ENCODE measurements around the gene ITSN2. TPM values are rescaled to one million over a fixed set of nuclear protein-coding genes. Genes with fewer than 3 reads are reported as not detected.
"Not testable (repeated sequence)": the region's sequence is repeated elsewhere in the genome, so short reads cannot be mapped to it uniquely, and the experiment has no call there.

ITSN2 gene
- total RNA-seq, 1 donor from 2014 or later: 66.2 TPM

- no peak for DNase-seq (ENCODE audit: low spot score)
These were observed 138.8 kb downstream of the ITSN2 start for GRCh38 chr2:24221343-24222050.

- no peak for DNase-seq (ENCODE audit: low spot score)
These were observed 139.6 kb downstream of the ITSN2 start for GRCh38 chr2:24220554-24221291.

- DNase-seq (ENCODE audit: low spot score): no peak
These were observed 145.5 kb downstream of the ITSN2 start for GRCh38 chr2:24214880-24215279.

GRCh38 chr2:24211408-24211807 lies 148.9 kb downstream of the ITSN2 start:
- DNase-seq (ENCODE audit: low spot score): no peak

- DNase-seq (ENCODE audit: low spot score): no peak
These were observed 149.6 kb downstream of the ITSN2 start for GRCh38 chr2:24210723-24211122.

GRCh38 chr2:24210106-24210455 lies 150.3 kb downstream of the ITSN2 start:
- no peak for DNase-seq (ENCODE audit: low spot score)

- no peak for DNase-seq (ENCODE audit: low spot score)
These were observed 150.8 kb downstream of the ITSN2 start for GRCh38 chr2:24209389-24210105.

- DNase-seq (ENCODE audit: low spot score): no peak
These were observed 151.8 kb downstream of the ITSN2 start for GRCh38 chr2:24208490-24208889.

- no peak for DNase-seq (ENCODE audit: low spot score)
These were observed 153.0 kb downstream of the ITSN2 start for GRCh38 chr2:24207359-24207758.

- DNase-seq (ENCODE audit: low spot score): no peak
These were observed 153.6 kb downstream of the ITSN2 start for GRCh38 chr2:24206714-24207113.

GRCh38 chr2:24206242-24206641 lies 154.1 kb downstream of the ITSN2 start:
- no peak for DNase-seq (ENCODE audit: low spot score)

GRCh38 chr2:24205131-24205530 lies 155.2 kb downstream of the ITSN2 start:
- no peak for DNase-seq (ENCODE audit: low spot score)

- no peak for DNase-seq (ENCODE audit: low spot score)
These were observed 155.8 kb downstream of the ITSN2 start for GRCh38 chr2:24204505-24204904.

GRCh38 chr2:24203787-24204150 lies 156.6 kb downstream of the ITSN2 start:
- DNase-seq (ENCODE audit: low spot score): no peak

GRCh38 chr2:24203029-24203786 lies 157.1 kb downstream of the ITSN2 start:
- no peak for DNase-seq (ENCODE audit: low spot score)

GRCh38 chr2:24200799-24201198 lies 159.5 kb downstream of the ITSN2 start:
- DNase-seq (ENCODE audit: low spot score): no peak

GRCh38 chr2:24199968-24200590 lies 160.3 kb downstream of the ITSN2 start:
- no peak for DNase-seq (ENCODE audit: low spot score)

GRCh38 chr2:24197213-24197612 lies 163.1 kb downstream of the ITSN2 start:
- DNase-seq (ENCODE audit: low spot score): not testable (repeated sequence)

GRCh38 chr2:24191848-24192247 lies 168.5 kb downstream of the ITSN2 start:
- no peak for DNase-seq (ENCODE audit: low spot score)

GRCh38 chr2:24191156-24191555 lies 169.2 kb downstream of the ITSN2 start:
- no peak for DNase-seq (ENCODE audit: low spot score)

GRCh38 chr2:24190503-24190902 lies 169.8 kb downstream of the ITSN2 start:
- DNase-seq (ENCODE audit: low spot score): no peak

Measured in mesenteric fat pad (tissue), 1 donor.